HG03064 (cell line): ENCODE data around the gene PCCB.
A peak's percentile ranks its signal among the peaks of the same experiment; 100 is the strongest.
"Not testable (repeated sequence)": the region's sequence is repeated elsewhere in the genome, so short reads cannot be mapped to it uniquely, and the experiment has no call there.

Source experiments
- ATAC-seq: cut with Tn5 transposase; IDR thresholded peaks from one replicate; pipeline ENCODE4 v1.9.1; 2021; ENCODE audit warnings: low read depth; ENCODE audit not compliant: unreplicated experiment

The PCCB gene

DNA sequence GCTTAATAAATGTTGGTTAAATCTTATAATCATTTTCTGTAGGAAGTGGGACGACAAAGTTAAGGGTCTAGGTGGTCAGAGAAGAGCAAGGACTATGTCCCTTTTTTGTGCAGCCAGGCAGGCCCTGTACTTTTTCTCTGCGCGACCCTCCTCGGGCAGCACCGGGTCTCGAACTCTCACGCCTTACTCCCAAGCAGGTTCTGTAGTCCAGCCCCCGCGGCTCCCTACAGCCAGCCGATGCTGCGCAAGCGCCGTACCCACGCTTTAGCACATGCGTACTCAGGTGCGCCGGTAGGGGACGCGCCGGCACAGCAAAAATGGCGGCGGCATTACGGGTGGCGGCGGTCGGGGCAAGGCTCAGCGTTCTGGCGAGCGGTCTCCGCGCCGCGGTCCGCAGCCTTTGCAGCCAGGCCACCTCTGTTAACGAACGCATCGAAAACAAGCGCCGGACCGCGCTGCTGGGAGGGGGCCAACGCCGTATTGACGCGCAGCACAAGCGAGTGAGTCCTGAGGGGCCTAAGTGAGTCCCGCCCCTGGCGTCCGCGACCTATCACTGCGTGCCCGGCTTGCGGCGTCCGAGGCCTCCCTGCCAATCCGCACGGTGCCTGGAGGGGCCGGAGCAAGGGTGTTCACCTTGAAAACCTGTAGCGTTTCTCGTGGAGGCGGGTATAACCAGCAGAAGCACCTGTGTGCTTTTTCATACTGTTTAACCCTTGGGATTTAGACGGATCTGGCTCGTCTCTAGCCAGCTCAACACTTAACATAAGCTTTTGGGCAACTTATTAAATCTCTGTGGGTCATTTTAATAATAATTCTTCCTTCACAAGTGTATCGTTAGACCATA, at the start of gene PCCB:
Gene PCCB (plus strand): TSS at position 282 of the 844 bp plus-strand sequence. CDS start 36 bp downstream, at position 318.
- ATAC-seq: peak; percentile 92

- ATAC-seq: no peak
These were observed 42.5 kb upstream of the PCCB start for GRCh38 chr3:136207489-136208115.

DNA sequence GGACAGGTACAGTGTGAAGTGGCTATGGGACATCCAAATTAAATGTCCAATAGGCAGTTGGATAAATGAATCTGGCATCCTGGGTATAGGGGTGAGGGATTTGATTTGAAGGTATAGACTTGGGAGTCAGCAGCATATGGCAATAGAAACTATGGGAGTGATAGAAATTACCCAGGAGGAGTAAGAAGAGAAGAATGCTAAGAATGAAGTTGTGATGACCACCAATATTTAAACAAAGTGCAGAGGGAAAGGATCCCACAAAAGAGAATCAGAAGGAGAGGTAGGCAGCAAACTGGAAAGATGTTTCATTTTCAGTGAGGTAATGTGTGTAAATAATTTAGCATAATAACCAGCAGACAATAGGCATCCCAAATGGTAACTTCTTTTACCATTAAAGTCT, 40.2 kb upstream of the PCCB start:
- ATAC-seq: no peak

- no peak for ATAC-seq
These were observed 38.6 kb upstream of the PCCB start for GRCh38 chr3:136211547-136211946.

DNA sequence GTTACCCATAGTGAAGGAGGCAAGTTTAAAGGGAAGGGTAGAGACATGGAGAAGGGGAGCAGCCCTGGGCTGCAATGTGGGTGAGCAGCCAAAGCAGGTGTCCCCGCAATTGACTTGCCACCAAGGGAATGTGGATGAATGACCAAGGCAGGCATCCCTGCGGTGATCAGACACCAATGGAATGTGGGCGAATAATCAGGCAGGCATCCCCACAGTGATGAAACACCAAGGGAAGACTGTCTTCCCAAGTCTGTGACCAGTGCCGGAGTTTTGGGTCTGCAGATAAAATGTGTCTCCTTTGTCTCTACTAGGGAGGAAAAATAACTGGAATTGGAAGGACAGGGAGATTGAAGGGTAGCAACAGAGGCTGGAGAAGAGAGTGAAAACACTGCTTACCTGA, 27.4 kb upstream of the PCCB start:
- not testable (repeated sequence) for ATAC-seq

DNA sequence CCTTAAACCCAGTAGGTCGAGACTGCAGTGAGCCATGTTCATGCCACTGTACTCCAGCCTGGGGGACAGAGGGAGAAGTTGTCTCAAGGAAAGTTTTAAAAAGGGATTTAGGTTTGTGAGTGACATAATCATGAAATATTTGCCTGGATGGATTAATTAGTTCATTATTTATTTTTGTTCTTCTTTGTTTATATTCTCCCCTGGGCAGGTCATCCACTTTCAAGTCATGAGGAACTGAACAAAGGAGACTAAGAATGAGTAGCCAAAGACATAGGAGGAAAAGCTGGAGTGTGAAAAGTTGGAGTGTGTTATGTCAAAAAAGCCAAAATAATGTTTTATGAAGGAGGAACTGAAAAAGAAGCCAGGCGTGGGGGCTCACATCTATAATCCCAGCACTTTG, 17.7 kb upstream of the PCCB start:
- no peak for ATAC-seq

DNA sequence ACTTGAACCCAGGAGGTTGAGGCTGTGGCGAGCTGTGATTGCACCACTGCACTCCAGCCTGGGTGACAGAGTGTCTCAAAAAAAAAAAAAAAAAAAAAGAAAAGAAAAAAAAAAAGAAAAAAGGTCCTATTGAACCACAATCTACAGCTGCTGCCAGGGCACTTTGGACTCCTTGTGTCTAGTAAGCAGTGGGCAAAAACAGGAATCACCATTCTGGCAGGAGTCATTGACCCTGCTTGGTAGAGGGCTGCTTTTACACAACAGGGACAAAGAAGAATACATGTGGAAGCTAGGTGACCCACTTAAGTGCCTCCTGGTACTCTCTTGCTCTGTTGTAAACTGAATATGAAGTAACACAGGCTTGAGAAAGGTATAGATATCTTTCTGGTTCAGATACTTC, 14.6 kb upstream of the PCCB start:
- no peak for ATAC-seq

DNA sequence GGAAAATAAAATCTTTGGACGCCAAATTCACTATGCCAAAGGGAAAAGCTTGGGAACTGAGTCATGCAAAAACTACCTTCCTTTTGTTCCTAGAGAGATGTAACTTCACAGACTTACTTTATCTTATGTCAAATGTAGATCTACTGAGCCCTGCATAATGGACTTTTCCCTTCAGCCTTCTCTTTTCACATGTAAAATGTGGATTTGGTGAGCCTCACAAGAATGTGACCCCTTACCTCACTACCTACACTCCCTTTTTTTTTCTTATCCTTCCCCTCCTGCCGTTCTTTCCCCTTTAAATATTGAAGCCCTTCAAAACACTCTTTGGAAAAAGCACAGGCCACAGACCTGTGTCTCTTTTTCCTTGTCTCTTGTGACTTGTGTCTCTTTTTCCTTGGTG, 14.0 kb upstream of the PCCB start:
- ATAC-seq: no peak

- ATAC-seq: no peak
These were observed 13.0 kb upstream of the PCCB start for GRCh38 chr3:136237103-136237502.

- ATAC-seq: no peak
These were observed 12.0 kb upstream of the PCCB start for GRCh38 chr3:136237961-136238649.

DNA sequence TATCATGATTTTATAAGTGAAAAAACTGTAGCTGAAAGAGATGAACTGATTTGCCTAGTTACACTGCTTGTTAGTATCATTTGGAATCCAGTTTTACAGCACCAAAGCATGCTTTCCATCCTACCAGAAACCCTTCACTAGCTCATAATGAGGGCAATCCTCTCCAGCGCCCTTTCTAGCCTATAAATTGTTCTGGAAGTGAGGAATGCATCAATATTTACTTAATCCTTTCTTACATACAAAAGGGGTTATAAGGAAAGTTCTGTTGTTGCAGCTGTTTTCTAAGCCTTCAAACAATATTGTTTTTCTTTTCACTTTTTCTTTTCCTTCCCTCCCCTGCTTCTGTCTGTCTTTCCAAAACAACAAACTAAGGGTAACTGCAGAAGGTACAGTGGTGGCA, 11.0 kb upstream of the PCCB start:
- ATAC-seq: no peak

- ATAC-seq: no peak
These were observed 4.4 kb upstream of the PCCB start for GRCh38 chr3:136245691-136246090.

GRCh38 chr3:136247436-136247835, 2.7 kb upstream of the PCCB start:
- ATAC-seq: no peak

DNA sequence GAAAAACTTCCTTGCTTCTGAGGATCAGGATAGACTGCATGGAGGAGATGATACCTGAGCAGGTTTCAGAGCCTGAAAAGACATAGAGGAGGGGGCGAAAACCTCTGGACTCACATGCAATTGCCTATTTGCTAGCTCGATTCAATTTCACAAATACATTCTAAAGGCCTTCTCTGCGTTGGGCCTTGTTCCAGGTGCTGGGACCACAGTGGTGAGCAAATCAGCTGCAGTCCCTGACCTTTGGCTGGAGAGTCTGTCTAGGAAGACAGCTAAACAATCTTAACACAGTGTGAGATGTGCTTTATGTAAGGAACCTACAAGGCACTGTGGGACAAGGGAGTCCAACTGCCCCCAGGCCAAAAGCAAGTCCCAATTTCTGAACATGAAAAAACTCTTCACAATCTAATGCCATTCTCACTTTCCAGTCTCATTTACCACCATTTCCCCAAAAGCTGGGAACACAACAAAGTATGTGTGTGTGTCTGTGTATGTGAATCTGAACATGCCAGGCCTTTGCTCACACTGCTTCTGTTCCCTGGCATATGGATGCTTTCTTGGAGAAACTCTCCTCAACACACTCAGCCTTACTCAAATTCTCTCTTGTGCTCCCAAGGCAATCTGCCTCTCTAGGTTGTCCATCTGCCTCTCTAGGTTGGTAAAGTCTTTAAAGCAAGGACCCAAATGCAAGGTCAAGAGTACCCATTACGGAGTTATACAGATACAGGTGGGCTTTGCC, 2.1 kb upstream of the PCCB start:
- ATAC-seq: no peak

- no peak for ATAC-seq
These were observed 1.0 kb upstream of the PCCB start for GRCh38 chr3:136249091-136249490.

- no peak for ATAC-seq
These were observed 547 bp upstream of the PCCB start for GRCh38 chr3:136249593-136249992.

- no peak for ATAC-seq
These were observed 842 bp downstream of the PCCB start for GRCh38 chr3:136250903-136251460.

GRCh38 chr3:136251511-136251910, 1.4 kb downstream of the PCCB start:
- ATAC-seq: no peak

DNA sequence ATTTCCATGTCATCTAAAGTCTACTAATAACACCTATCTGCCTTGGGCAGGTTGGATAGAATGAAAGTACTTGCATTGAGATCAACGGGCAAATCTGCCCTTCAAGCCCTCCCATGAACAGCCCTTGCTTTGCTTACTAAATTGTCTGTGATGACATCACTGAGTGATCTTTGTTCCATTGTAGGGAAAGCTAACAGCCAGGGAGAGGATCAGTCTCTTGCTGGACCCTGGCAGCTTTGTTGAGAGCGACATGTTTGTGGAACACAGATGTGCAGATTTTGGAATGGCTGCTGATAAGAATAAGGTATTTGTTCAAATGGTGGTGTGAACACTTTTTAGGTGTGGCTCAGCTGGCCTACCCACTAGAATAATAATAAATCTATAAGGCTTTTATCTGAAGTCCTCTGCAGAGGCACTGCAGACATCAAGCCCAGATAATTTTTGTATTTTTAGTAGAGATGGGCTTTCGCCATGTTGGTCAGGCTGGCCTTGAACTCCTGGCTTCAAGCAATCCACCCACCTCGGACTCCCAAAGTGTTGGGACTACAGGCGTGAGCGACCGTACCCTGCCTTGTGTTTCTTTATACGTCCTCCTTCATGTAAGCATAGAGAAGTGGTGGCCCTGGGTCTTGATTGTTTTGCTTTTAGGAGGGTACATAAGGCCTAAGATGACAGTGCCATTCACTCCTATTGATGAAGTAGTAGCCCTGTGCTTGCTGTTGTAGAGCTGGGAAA, 5.7 kb downstream of the PCCB start:
- no peak for ATAC-seq

GRCh38 chr3:136258199-136258598, 8.1 kb downstream of the PCCB start:
- ATAC-seq: no peak
